Stimulated activated CD8-positive, alpha-beta memory T cell treated with anti-CD3 and anti-CD28 coated beads, Interleukin-15, amount 100 ng/mL, for 1 hour (primary cell): ENCODE measurements around the gene ARID4A.
"Not testable (repeated sequence)": the region's sequence is repeated elsewhere in the genome, so short reads cannot be mapped to it uniquely, and the experiment has no call there.

Source experiments
- DNase-seq: peaks from one replicate; pipeline ENCODE4 v3.0.0-alpha.2; 2020; ENCODE audit warnings: low read depth

The ARID4A gene

GRCh38 chr14:58362798-58363412, 64.5 kb downstream of the ARID4A start:
- DNase-seq: no peak

DNA sequence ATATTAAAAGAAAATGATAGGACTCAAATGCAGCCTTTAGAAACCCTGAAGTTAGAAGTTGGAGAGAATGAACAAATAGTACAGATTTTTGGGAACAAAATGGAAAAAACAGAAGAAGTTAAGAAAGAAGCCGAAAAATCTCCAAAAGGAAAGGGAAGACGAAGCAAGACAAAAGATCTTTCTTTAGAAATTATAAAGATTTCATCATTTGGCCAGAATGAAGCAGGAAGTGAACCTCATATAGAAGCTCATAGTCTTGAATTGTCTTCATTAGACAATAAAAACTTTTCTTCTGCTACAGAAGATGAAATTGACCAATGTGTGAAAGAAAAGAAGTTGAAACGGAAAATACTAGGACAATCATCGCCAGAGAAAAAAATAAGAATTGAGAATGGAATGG, 66.0 kb downstream of the ARID4A start:
- no peak for DNase-seq

- DNase-seq: no peak
Measured at GRCh38 chr14:58367296-58367695, 68.9 kb downstream of the ARID4A start.

DNA sequence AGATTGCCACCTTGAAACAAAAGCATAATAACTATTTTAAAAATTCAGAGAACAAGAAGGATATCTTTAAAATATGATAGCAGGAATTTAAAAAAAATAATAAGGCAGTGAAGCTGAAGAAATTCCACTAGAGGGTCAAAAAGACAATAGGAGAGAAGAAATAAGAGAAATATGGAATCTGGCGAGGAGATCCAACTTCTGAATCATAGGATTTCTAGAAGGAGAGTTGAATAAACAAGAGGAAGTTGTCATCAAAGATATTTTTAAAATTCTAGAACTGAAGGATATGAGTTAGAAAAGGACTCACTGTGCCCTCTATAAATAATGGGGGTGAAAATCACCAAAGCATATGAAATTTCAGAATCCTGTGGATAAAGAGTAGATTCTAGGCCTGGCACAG, 70.6 kb downstream of the ARID4A start:
- DNase-seq: no peak

DNA sequence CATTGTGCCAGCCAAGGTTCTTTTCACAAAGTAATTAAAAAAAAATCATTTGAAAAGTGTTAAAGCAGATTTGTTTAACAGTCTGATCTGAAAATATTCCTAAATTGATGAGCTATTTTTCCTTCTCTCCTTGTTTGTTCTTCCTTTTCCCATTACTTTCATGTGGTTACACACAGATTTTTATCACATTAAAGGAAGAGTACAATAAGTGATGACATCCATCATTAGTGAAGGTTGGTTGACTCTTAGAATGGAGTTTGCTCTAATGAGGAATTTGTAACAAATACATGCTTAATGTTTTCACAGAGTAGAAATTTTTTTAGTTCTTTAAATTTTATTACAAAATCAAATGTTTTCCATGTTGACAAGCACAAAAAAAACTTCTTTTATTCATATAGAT, 78.4 kb downstream of the ARID4A start:
- no peak for DNase-seq

DNA sequence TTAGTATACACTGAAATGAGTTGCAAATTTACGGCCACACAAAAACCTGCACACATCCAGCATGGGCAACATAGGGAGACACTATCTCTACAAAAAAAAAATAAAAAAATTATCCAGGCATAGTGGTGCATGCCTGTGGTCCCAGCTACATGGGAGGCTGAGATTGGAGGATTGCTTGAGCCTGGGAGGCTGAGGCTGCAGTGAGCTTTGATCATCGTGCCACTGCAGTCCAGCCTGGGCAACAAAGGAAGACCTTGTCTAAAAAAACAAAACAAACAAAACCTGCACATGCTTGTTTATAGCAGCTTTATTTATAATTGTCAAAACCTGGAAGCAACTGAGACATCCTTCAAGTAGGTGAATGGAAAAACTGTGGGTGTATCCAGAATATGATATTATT, 92.5 kb downstream of the ARID4A start:
- DNase-seq: no peak

DNA sequence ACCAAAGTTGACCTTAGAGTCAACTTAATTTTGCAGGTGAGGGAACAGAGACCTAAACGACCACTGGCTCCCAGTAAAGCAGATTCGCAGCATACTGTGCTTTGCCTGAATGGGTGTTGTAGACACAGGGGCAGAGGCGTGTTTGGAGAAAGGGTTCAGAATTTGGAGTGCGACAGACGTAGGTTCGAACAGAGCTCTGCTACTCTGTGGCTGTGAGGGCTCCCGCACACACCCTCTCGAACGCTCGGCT, 97.1 kb downstream of the ARID4A start:
- DNase-seq: no peak

GRCh38 chr14:58395812-58396788, 97.7 kb downstream of the ARID4A start, which contains the start of gene TOMM20L:
TOMM20L (plus strand) TSS chr14:58395930; CDS start chr14:58395958, 28 bp downstream.
- peak; percentile 31 for DNase-seq

DNA sequence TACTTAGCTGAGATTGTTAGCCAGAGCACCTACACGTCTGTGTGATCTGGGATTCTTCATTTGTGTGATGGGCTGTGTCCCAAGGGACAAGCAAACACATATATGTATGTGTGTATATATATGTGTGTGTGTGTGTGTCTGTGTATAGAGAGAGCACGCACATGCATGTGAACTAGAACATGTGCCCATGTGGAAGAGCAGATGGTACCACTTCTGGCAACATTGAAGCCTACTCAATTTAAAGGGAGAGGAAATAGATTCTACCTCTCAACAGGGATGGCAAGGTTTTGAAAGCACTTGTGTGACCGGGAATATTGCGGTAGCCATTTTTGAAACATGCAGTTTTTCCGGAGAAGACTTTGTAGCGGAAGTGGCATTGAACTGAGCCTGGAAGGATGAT, 98.8 kb downstream of the ARID4A start:
- no peak for DNase-seq

GRCh38 chr14:58398495-58398894, 100.1 kb downstream of the ARID4A start:
- DNase-seq: no peak

GRCh38 chr14:58398895-58399294, 100.5 kb downstream of the ARID4A start:
- no peak for DNase-seq

DNA sequence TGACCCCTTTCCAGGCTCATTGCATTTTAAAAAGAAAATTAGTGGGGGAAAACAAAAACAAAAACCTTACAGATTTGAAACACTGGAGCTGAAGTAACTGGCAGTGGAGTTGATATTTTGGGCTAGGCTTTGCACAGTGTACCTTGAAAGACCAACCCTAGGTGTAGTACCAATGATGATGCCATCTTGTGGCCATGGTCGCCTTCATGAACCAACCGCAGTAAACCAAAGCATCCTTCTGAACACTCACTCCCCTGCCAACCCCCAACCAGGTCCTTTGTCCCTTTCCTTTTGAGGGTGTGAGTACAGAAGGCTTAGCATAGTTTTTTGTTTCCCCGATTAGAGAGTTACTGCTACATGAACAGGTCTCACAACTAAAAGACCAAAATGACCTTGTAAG, 103.2 kb downstream of the ARID4A start:
- no peak for DNase-seq

DNA sequence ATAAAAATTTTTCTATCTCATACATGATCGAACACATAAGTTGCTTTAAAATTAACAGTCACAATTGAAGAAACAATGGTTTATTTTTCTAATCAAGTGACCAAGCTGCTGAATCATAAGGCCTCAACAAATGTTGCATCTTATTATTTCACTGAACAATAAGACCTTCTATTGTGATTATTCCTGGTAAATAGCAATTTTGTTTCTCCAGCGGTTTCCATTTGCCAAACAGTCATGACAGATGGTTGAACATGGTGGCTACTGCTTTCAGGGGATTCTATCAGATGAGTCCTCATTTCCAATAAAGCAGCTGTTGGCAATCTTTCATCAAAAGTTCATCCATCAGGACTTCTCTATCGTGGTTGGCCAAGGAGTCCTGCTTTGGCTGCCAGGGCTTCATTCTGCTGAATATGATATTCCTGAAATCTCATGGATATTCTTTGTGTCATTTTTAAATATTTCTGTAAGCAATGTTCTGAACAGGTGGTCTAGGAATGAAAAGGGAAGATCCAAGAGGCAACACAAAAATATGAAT, 110.4 kb downstream of the ARID4A start:
- no peak for DNase-seq

DNA sequence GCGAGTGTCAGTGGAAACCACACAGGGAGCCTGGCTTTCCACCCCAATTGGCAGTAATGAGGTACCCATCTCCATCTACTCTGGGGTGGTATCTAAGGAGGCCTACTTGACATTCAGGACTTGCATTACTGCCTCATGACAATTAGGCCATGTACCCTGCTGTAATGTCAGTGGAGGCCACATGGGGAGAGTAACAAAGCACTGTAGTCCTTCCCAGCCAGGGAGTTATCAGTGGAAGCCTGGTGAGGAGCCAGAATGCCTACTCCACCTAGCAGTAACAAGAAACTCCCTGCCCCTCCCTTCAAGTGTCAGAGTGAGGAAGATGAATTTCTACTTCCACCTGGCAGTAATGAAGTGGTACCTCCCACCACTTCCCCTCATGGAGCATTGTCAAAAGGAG, 116.5 kb downstream of the ARID4A start:
- no peak for DNase-seq

DNA sequence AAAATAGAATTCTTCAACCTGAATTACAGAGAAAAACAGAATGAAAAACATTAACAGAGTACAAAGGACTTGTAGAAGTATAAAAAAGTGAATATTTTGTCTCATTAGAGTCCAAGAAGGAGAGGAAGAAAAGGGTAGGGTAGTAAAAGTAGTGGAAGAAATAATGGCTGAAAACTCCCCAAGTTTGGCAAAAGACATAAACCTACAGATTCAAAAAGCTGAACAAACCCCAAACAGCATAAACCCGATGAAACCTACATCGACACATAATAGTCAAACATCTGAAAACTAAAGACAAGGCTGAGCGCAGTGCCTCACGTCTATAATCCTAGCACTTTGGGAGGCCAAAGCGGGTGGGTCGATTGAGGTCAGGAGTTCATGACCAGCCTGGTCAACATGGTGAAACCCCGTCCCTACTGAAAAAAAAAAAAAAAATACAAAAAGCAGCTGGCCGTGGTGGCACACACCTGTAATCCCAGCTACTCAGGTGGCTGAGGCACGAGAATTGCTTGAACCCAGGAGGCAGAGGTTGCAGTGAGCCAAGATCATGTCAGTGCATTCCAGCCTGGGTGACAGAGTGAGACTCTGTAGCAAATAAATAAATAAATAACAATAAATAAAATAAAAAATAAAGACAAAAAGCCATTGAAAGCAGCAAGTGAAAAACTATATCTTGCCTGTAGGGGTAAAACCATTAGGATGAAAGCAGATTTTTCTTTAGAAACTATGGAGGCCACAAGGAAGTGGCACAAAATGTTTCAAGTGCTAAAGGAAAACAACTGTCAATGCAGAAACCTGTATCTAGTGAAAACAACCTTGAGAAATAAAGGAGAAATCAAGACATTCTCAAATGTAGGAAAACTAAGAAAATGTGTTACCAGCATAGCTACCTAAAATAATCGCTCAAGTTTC, 117.5 kb downstream of the ARID4A start:
- DNase-seq: no peak

- not testable (repeated sequence) for DNase-seq
Measured at GRCh38 chr14:58416934-58417333, 118.6 kb downstream of the ARID4A start.
